Measurements from ENCODE around the gene OR7A17. TPM values are rescaled to one million over a fixed set of nuclear protein-coding genes. Genes with fewer than 3 reads are reported as not detected.

Gene OR7A17
- total RNA-seq, 2 experiments from 2014 or later: not detected

DNA sequence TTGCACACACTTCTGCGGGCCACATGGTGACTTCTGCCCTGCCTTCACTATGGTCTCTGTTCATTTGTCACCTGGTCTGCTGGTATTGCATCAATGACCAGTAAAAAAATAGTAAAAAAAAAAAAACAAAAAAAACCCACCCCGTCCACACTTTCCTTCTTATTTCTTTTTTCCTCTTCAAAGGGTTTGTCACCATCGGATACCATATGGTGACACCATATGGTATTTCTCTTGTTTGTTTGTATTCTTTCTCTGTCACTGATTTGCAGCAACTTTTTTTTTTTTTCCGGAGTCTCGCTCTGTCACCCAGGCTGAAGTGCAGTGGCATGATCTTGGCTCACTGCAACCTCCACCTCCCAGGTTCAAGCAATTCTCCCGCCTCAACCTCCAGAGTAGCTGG is 29.2 kb upstream of the OR7A17 start:
- Histone ChIP-seq H3K4me3 (ENCODE audit: low read depth, low read length, poor library complexity, severe bottlenecking) (no peak overlapping the region), H3K79me2 (ENCODE audit: insufficient read depth, low read depth, low read length) (no peaks in the 10 kb centered on the region), H3K9me2 (ENCODE audit: insufficient read depth, low read length) (no peaks in the 10 kb centered on the region), H3K9me3 (ENCODE audit: low read length) (no peaks in the 10 kb centered on the region), H4K20me1 (ENCODE audit: insufficient read depth, low read length) (no peaks in the 10 kb centered on the region), H2AFZ (ENCODE audit: low read length) (no peak overlapping the region), H3K36me3 (ENCODE audit: insufficient read depth, low read length) (no peaks in the 10 kb centered on the region), H3K4me2 (ENCODE audit: low read length) (no peak overlapping the region), H3K4me1 (ENCODE audit: insufficient read depth, low read length, poor library complexity, severe bottlenecking) (no peaks in the 10 kb centered on the region), H3K27ac (ENCODE audit: low read depth, low read length, poor library complexity, severe bottlenecking) (no peak overlapping the region)
- ChIA-PET CTCF (ENCODE audit: unreplicated experiment) (no interaction called here), POLR2A (no interaction called here)
- intact Hi-C loops (cut with micrococcal nuclease; ENCODE audit: unreplicated experiment): no loop called here
- TF ChIP-seq, protein P1, sequence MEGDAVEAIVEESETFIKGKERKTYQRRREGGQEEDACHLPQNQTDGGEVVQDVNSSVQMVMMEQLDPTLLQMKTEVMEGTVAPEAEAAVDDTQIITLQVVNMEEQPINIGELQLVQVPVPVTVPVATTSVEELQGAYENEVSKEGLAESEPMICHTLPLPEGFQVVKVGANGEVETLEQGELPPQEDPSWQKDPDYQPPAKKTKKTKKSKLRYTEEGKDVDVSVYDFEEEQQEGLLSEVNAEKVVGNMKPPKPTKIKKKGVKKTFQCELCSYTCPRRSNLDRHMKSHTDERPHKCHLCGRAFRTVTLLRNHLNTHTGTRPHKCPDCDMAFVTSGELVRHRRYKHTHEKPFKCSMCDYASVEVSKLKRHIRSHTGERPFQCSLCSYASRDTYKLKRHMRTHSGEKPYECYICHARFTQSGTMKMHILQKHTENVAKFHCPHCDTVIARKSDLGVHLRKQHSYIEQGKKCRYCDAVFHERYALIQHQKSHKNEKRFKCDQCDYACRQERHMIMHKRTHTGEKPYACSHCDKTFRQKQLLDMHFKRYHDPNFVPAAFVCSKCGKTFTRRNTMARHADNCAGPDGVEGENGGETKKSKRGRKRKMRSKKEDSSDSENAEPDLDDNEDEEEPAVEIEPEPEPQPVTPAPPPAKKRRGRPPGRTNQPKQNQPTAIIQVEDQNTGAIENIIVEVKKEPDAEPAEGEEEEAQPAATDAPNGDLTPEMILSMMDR (conservative IDR thresholded peaks at IDR 0.05; ENCODE audit: low read length): no peak
- no peak for TF ChIP-seq EZH2phosphoT487 (IDR thresholded peaks at IDR 0.05; ENCODE audit: borderline replicate concordance, low read depth, low read length)
- BruUV-seq (replicated peaks): no TSS peak
- DNase-seq (ENCODE audit: low spot score): no peak

DNA sequence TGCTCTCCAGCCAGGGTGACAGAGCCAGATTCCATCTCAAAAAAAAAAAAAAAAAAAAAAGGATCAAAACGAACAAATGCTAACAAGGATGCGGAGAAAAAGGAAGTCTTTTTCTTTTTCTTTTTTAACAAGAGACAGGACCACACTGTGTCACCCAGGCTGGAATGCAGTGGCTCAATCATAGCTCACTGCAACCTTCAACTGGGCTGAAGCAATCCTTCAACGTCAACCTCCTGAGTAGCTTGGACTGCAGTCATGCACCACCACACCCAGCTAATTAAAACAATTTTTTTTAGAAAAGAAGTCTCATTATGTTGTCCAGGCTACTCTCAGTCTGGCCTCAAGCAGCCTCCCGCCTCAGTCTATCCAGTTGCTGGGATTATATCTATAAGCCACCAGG is 20.8 kb upstream of the OR7A17 start:
- CTCF ChIA-PET (ENCODE audit: unreplicated experiment): no interaction called here
- Histone ChIP-seq H3K27ac (ENCODE audit: low read depth, low read length, poor library complexity, severe bottlenecking) (no peak overlapping the region), H3K4me3 (ENCODE audit: low read depth, low read length, poor library complexity, severe bottlenecking) (no peak overlapping the region), H3K79me2 (ENCODE audit: insufficient read depth, low read depth, low read length) (no peaks in the 10 kb centered on the region), H4K20me1 (ENCODE audit: insufficient read depth, low read length) (no peaks in the 10 kb centered on the region), H3K36me3 (ENCODE audit: insufficient read depth, low read length) (no peaks in the 10 kb centered on the region), H3K4me1 (ENCODE audit: insufficient read depth, low read length, poor library complexity, severe bottlenecking) (no peaks in the 10 kb centered on the region), H3K9me2 (ENCODE audit: insufficient read depth, low read length) (no peaks in the 10 kb centered on the region), H3K4me2 (ENCODE audit: low read length) (no peak overlapping the region), H3K9me3 (ENCODE audit: low read length) (no peaks in the 10 kb centered on the region), H2AFZ (ENCODE audit: low read length) (no peak overlapping the region)
- no peak for DNase-seq (ENCODE audit: low spot score)
- POLR2A ChIA-PET: interaction anchor here (0.8 kb wide), 1 partner anchor 1359 kb away, joined by 3 read pairs; no protein-coding TSS in a partner anchor
- TF ChIP-seq, protein P1 (conservative IDR thresholded peaks at IDR 0.05; ENCODE audit: low read length): no peak
- no peak for TF ChIP-seq EZH2phosphoT487 (IDR thresholded peaks at IDR 0.05; ENCODE audit: borderline replicate concordance, low read depth, low read length)
- intact Hi-C loops (cut with micrococcal nuclease; ENCODE audit: unreplicated experiment): no loop called here
- BruUV-seq (replicated peaks): no TSS peak

DNA sequence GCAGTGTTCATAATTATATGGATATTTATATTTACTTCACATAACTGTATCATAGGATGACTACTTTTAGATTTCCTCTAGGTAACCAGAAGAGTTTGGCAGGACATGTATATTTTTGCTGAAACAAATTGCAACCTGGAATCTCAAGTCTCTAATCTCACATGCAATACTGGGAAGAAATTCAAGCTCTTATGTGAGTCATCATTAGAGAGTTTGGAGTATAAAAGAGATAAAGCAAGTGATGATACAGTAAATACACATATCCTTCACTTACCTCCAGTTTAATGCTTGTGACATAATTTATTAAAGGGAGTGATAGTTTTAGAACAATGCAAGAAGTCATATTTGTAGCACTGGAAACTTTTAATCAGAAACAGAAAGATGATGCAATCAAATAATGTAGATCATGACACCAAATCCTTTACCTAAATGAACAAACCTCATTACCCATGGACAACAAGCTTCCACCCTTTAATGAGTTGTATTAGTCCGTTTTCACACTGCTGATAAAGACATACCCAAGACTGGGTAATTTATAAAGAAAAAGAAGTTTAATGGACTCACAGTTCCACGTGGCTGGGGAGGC is 15.8 kb upstream of the OR7A17 start:
- DNase-seq (ENCODE audit: low spot score): no peak
- Histone ChIP-seq H3K9me3 (ENCODE audit: low read length) (no peaks in the 10 kb centered on the region), H4K20me1 (ENCODE audit: insufficient read depth, low read length) (no peaks in the 10 kb centered on the region), H3K79me2 (ENCODE audit: insufficient read depth, low read depth, low read length) (no peaks in the 10 kb centered on the region), H3K4me3 (ENCODE audit: low read depth, low read length, poor library complexity, severe bottlenecking) (no peak overlapping the region), H3K36me3 (ENCODE audit: insufficient read depth, low read length) (no peaks in the 10 kb centered on the region), H3K4me2 (ENCODE audit: low read length) (no peak overlapping the region), H3K4me1 (ENCODE audit: insufficient read depth, low read length, poor library complexity, severe bottlenecking) (no peaks in the 10 kb centered on the region), H2AFZ (ENCODE audit: low read length) (no peak overlapping the region), H3K9me2 (ENCODE audit: insufficient read depth, low read length) (no peaks in the 10 kb centered on the region), H3K27ac (ENCODE audit: low read depth, low read length, poor library complexity, severe bottlenecking) (no peak overlapping the region)
- TF ChIP-seq EZH2phosphoT487 (IDR thresholded peaks at IDR 0.05; ENCODE audit: borderline replicate concordance, low read depth, low read length): no peak
- TF ChIP-seq, protein P1 (conservative IDR thresholded peaks at IDR 0.05; ENCODE audit: low read length): no peak
- intact Hi-C loops (cut with micrococcal nuclease; ENCODE audit: unreplicated experiment): no loop called here
- ChIA-PET POLR2A (no interaction called here), CTCF (ENCODE audit: unreplicated experiment) (no interaction called here)
- BruUV-seq (replicated peaks): no TSS peak
